ENCODE data around the gene GMCL1. TPM values are rescaled to one million over a fixed set of nuclear protein-coding genes. Genes with fewer than 3 reads are reported as not detected.

GMCL1 gene
- total and polyA plus RNA-seq, 9 of the 15 experiments (the other 6 are each of a cell fraction or from before 2014, with no cell fraction given), result 7.0 to 27.3 (median 15.4) TPM

DNA sequence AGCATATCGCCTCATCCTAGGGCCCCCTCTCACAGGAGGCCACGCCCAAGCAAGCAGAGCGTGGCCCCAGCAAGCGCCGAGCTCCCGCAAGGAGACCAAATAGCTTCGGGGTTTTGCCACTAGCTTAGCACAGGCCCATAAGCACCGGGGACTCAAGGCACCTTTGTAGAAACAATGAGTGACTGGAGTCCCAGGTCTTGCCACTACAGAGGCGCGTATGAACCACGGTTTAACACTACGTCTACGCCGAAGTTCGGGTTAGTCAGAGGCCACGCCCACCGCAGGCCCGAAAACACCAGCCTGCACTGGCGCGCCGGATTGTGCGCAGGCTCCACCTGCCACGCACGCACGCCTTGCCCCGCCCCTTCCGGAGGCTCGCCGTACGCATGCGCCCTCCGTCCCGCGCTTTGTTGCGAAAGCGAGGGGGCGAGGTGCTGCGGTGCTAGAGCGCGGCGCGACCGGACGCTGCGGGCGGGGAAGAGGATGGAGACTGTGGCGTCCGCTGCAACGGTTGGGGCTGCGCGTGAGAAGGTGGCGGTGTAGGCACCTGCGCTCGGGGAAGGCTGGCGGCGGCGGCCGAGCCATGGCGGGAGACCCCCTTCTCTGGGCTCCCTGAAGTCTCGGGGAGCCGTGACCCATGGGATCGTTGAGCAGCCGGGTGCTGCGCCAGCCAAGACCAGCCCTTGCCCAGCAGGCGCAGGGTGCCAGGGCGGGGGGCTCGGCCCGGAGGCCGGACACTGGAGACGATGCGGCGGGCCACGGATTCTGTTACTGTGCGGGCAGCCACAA is at the start of gene GMCL1 (continued):
- TF ChIP-seq SMARCA5 (IDR thresholded peaks at IDR 0.05) (no peak), VEZF1 (CRISPR knock-in tag; IDR thresholded peaks at IDR 0.05) (peak; percentile 52), ZNF277 (CRISPR knock-in tag; IDR thresholded peaks at IDR 0.05; ENCODE audit: borderline replicate concordance) (no peak), ZNF707 (CRISPR knock-in tag; conservative IDR thresholded peaks at IDR 0.05) (no peak), CBFA2T3 (IDR thresholded peaks at IDR 0.05) (no peak; the same call in 1 of the 2 replicates), GATAD2A (IDR thresholded peaks at IDR 0.05) (no peak), TEAD1 (CRISPR knock-in tag; IDR thresholded peaks at IDR 0.05) (peak; percentile 10 to 20; a peak in 2 of 4 replicates), TCFL5 (CRISPR knock-in tag; conservative IDR thresholded peaks at IDR 0.05) (no peak), KDM5B (IDR thresholded peaks at IDR 0.05; ENCODE audit: insufficient replicate concordance, low read depth, low read length) (peak; percentile 72), TAF1 (IDR thresholded peaks at IDR 0.05; ENCODE audit: control insufficient read depth, extremely low read depth, insufficient read depth, low read length, severe bottlenecking) (peak; percentile 84), FOXP1 (CRISPR knock-in tag; IDR thresholded peaks at IDR 0.05) (peak; percentile 86), MIER1 (IDR thresholded peaks at IDR 0.05; ENCODE audit: low read depth) (no peak), PREB (CRISPR knock-in tag; IDR thresholded peaks at IDR 0.05) (no peak), POLR2B (IDR thresholded peaks at IDR 0.05; ENCODE audit: low read depth, partially characterized antibody) (peak; percentile 94), ZNF133 (CRISPR knock-in tag; IDR thresholded peaks at IDR 0.05) (no peak), BRF2 (IDR thresholded peaks at IDR 0.05; ENCODE audit: borderline replicate concordance, insufficient read depth, insufficient read length) (no peak), NFE2L1 (tag; IDR thresholded peaks at IDR 0.05; ENCODE audit: borderline replicate concordance, low read depth) (no peak), PURB (CRISPR knock-in tag; IDR thresholded peaks at IDR 0.05; ENCODE audit: low read depth) (no peak)
